HG03039 (cell line): ENCODE results near the gene GNG13.
"Not testable (repeated sequence)": the region's sequence is repeated elsewhere in the genome, so short reads cannot be mapped to it uniquely, and the experiment has no call there.

ENCODE experiments used
- ATAC-seq: cut with Tn5 transposase; IDR thresholded peaks from one replicate; pipeline ENCODE4 v1.9.1; 2021; ENCODE audit warnings: mild to moderate bottlenecking, moderate library complexity; ENCODE audit not compliant: unreplicated experiment

Gene GNG13

GRCh38 chr16:799948-800833 lies at the start of gene GNG13:
Gene GNG13 (minus strand): TSS chr16:800734. CDS start chr16:799077, 1,657 bp downstream.
- ATAC-seq, result no peak

GRCh38 chr16:848510-849253 lies 48.1 kb upstream of the GNG13 start:
- no peak for ATAC-seq

GRCh38 chr16:847681-848445 lies 47.3 kb upstream of the GNG13 start:
- ATAC-seq, result no peak

- no peak for ATAC-seq
These were observed 46.6 kb upstream of the GNG13 start for GRCh38 chr16:847151-847550.

- ATAC-seq, result no peak
These were observed 44.8 kb upstream of the GNG13 start for GRCh38 chr16:845351-845745.

- no peak for ATAC-seq
These were observed 44.3 kb upstream of the GNG13 start for GRCh38 chr16:844638-845350.

GRCh38 chr16:843771-844170 lies 43.2 kb upstream of the GNG13 start:
- no peak for ATAC-seq

GRCh38 chr16:842711-843560 lies 42.4 kb upstream of the GNG13 start:
- no peak for ATAC-seq

- no peak for ATAC-seq
These were observed 41.5 kb upstream of the GNG13 start for GRCh38 chr16:842061-842476.

- ATAC-seq, result no peak
These were observed 41.0 kb upstream of the GNG13 start for GRCh38 chr16:841455-842060.

- no peak for ATAC-seq
These were observed 40.3 kb upstream of the GNG13 start for GRCh38 chr16:840561-841454.

GRCh38 chr16:839643-840408 lies 39.3 kb upstream of the GNG13 start:
- ATAC-seq, result no peak

- ATAC-seq, result no peak
These were observed 38.2 kb upstream of the GNG13 start for GRCh38 chr16:838741-839140.

- not testable (repeated sequence) for ATAC-seq
These were observed 36.3 kb upstream of the GNG13 start for GRCh38 chr16:836822-837221.

GRCh38 chr16:836221-836620 lies 35.7 kb upstream of the GNG13 start:
- ATAC-seq, result no peak

- no peak for ATAC-seq
These were observed 34.8 kb upstream of the GNG13 start for GRCh38 chr16:835373-835772.

GRCh38 chr16:833411-833810 lies 32.9 kb upstream of the GNG13 start:
- no peak for ATAC-seq
